ENCODE data around the gene TPT1. TPM values are rescaled to one million over a fixed set of nuclear protein-coding genes. Genes with fewer than 3 reads are reported as not detected.

TPT1 gene
- total RNA-seq, 1 donor from 2014 or later: 2,987 TPM

GRCh38 chr13:45327253-45327955, 13.6 kb downstream of the TPT1 start:
- TF ChIP-seq CTCF (IDR thresholded peaks at IDR 0.05): no peak
- no peak for DNase-seq (ENCODE audit: low spot score)

DNA sequence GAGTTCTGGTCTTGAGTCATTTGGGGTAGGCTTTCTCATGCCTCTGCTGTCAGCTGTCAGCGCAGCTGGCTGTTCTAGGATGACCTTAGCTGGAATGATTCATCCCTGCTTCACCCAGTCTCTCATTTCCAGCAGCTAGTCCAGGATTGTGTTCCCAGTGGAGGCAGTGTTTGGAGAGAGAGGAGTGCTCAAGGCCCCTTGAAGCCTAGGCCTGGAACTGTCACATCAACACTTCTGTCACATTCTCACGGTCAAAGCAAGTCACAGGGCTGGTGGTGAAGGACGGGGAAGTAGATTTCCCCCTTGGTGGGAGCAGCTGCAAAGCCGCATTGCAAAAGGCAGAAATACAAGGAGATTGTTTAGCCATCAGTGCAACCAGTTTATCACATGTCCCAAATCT, 15.2 kb downstream of the TPT1 start:
- Mint-ChIP-seq H3K4me3 (ENCODE audit: unreplicated experiment) (no peak overlapping the region), H3K9me3 (ENCODE audit: low read depth) (no peaks in the 10 kb centered on the region), H3K36me3 (ENCODE audit: low read depth) (no peaks in the 10 kb centered on the region), H3K27me3 (ENCODE audit: low read depth) (no peaks in the 10 kb centered on the region), H3K4me1 (ENCODE audit: low read depth) (peaks cover 65% of the 10 kb centered on the region), H3K27ac (ENCODE audit: unreplicated experiment) (peak overlapping the region; percentile 97)
- no peak for DNase-seq (ENCODE audit: low spot score)
- TF ChIP-seq CTCF (IDR thresholded peaks at IDR 0.05): peak; percentile 17

More at GRCh38 chr13:45327253-45327955, 13.6 kb downstream of the TPT1 start:
- Mint-ChIP-seq H3K4me3 (ENCODE audit: unreplicated experiment) (no peak overlapping the region), H3K9me3 (ENCODE audit: low read depth) (no peaks in the 10 kb centered on the region), H3K27me3 (ENCODE audit: low read depth) (no peaks in the 10 kb centered on the region), H3K27ac (ENCODE audit: unreplicated experiment) (peak overlapping the region; percentile 68), H3K4me1 (ENCODE audit: low read depth) (peaks cover 68% of the 10 kb centered on the region), H3K36me3 (ENCODE audit: low read depth) (no peaks in the 10 kb centered on the region)

DNA sequence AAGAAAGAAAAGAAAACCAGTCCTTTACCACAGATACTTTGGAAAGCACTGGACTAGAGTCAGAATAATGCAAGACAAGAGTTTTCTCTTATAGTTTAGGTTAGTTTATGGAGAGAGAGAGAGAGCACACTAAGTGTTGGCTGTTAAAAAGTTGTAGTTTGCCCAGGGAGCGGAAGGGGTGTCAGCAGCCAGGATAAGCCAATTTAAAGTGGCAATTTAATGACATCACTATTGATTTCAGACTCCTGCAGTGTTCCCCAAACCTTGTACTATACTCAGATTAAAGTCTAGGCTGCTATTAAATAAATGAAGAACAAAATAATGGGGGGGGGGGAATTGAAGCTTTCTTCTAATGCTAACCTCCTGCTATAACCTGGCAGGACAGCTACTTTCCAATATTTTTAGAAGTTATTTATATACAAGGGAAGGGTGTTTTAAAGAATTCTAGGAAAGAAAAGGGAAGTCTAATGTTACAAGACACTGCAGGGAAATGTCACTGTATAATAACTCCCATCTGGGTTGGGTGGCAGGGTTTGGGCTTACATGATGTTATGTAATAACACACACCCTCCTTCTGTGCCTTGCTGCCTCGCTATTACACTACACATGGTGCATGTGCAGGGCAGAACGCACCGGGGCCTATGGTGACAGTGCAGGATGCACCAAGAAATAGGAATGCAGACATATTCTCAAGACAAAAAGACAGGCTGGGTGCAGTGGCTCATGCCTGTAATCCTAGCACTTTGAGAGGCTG, 19.9 kb downstream of the TPT1 start:
- no peak for DNase-seq (ENCODE audit: low spot score)
- Mint-ChIP-seq H3K27ac (ENCODE audit: unreplicated experiment) (peak overlapping the region; percentile 36), H3K27me3 (ENCODE audit: low read depth) (no peaks in the 10 kb centered on the region), H3K4me1 (ENCODE audit: low read depth) (peaks cover 36% of the 10 kb centered on the region), H3K36me3 (ENCODE audit: low read depth) (no peaks in the 10 kb centered on the region), H3K9me3 (ENCODE audit: low read depth) (no peaks in the 10 kb centered on the region), H3K4me3 (ENCODE audit: unreplicated experiment) (no peak overlapping the region)
- TF ChIP-seq CTCF (IDR thresholded peaks at IDR 0.05): no peak

DNA sequence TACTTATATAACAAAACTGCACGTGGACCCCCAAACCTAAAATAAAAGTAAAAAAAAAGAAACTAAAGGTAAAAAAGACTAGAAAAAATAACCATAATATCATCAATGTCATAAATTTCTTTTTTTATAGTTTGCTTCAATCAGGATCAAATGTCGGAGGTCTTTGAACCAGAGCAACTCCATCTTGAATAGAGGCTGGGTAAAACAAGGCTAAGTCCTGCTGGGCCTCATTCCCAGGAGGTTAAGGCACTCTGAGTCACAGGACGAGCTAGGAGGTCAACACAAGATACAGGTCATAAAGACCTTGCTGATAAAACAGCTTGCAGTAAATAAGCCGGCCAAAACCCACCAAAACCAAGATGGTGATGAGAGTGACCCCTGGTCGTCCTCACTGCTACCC, 24.0 kb downstream of the TPT1 start:
- Mint-ChIP-seq H3K36me3 (ENCODE audit: low read depth) (no peaks in the 10 kb centered on the region), H3K4me1 (ENCODE audit: low read depth) (peaks cover 23% of the 10 kb centered on the region), H3K27me3 (ENCODE audit: low read depth) (no peaks in the 10 kb centered on the region), H3K4me3 (ENCODE audit: unreplicated experiment) (no peak overlapping the region), H3K9me3 (ENCODE audit: low read depth) (no peaks in the 10 kb centered on the region), H3K27ac (ENCODE audit: unreplicated experiment) (no peak overlapping the region)
- no peak for TF ChIP-seq CTCF (IDR thresholded peaks at IDR 0.05)
- DNase-seq (ENCODE audit: low spot score): no peak

- no peaks in the 10 kb centered on the region for H3K27me3 Mint-ChIP-seq (ENCODE audit: low read depth)
- H3K9me3 Mint-ChIP-seq (ENCODE audit: low read depth): no peaks in the 10 kb centered on the region
- peaks cover 23% of the 10 kb centered on the region for H3K4me1 Mint-ChIP-seq (ENCODE audit: low read depth)
- no peaks in the 10 kb centered on the region for H3K36me3 Mint-ChIP-seq (ENCODE audit: low read depth)
- TF ChIP-seq CTCF (IDR thresholded peaks at IDR 0.05): no peak
- peak overlapping the region; percentile 38 for H3K4me3 Mint-ChIP-seq (ENCODE audit: unreplicated experiment)
- no peak for DNase-seq (ENCODE audit: low spot score)
- peak overlapping the region; percentile 82 for H3K27ac Mint-ChIP-seq (ENCODE audit: unreplicated experiment)
Measured at GRCh38 chr13:45316338-45316737, 24.6 kb downstream of the TPT1 start.

Data from chondrocyte (in vitro differentiated cells).